HG03457 (cell line): ENCODE measurements around the gene KIF16B.

ENCODE experiments used
- ATAC-seq: cut with Tn5 transposase; IDR thresholded peaks from one replicate; pipeline ENCODE4 v1.9.1; 2021; ENCODE audit warnings: moderate number of reproducible peaks; ENCODE audit not compliant: unreplicated experiment

Gene KIF16B

DNA sequence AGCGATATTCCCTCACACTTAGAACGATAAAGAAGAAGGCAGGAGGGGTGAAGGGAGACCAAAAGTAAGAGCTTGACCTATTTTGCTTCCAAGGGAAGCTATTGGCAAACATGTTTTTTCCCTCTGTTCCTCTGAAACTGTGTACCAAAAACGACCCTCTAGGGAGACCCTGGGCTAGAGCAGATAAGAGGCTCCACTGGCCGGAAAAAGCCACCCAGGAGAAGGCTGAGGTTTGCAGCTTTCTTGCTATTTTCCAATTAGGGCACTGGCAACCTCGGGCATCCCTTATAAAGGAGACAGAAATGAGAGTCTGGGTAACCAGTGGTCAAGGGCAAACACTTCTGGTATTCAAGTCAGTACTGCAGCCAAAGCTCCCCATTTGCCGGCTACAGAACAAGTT, 168.0 kb downstream of the KIF16B start:
- no peak for ATAC-seq

DNA sequence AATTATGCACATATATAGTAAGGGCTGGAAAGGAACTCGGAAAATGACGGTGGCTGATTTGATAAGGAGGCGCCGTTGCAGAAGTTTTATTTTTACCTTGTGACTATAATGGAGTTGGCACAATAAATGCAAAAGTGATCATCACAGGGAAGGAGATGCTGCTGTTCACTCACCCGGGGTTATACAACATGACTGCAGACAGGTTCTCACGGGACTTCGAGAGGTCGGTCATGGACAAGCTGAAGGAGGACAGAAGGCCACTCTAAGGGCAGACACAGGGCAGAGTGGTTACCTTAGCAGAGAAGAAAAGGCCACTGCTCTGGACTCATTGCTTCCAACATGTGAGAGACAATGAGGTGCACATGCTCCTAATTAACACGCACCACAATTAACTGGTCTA, 168.6 kb downstream of the KIF16B start:
- no peak for ATAC-seq

DNA sequence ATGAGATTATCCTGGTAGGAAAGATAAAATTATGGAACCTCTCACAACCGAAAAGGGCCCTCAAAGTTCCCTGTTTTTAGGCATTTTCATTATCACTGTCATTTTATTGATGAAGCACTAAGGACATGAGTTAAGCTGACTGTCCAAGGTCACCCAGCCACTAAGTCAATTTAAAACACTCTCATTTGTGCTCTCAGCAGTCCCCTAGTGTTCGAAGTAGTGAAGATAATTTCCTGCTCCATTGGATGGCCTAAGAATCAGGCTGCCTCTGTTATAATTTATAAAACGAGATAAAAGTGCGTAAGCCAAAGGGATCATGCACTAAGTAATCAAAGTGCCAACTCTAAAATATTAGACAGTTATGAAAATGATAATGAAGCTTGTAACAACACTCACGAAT, 169.1 kb downstream of the KIF16B start:
- ATAC-seq, result no peak

DNA sequence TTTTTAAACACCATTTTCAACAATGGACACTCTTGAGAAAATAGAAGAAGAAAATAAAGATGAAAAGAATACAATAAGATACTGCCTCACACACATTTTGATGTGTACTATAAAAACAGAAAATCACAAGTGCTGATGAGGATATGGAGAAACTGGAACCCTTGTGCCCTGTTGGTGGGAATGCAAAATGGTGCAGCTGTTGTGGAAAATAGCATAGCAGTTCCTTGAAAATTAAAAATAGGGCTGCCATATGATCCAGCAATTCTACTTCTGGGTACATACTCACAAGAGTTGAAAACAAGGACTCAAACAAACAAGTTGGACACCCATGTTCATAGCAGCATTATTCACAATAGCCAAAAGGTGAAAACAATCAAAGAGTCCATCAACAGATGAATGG, 173.0 kb downstream of the KIF16B start:
- ATAC-seq, result no peak

DNA sequence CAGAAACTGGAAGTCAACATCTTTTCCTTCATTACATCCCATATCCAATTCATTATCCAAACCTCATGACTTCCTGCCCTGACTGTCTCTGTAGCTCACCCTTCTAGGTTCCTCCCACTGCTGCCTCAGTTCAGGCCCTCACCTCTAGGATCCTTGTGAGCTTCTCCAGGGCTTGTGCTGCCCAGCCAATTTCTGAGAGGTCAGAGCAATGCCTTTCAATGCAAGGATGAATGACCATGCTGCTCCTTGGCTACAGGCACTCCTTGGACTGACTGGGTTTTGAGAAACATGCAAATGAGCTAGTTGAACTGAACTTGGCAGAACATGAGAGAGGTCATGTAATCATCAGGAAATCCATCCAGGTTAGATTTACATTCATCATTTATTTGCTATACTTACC, 173.4 kb downstream of the KIF16B start:
- ATAC-seq, result no peak

DNA sequence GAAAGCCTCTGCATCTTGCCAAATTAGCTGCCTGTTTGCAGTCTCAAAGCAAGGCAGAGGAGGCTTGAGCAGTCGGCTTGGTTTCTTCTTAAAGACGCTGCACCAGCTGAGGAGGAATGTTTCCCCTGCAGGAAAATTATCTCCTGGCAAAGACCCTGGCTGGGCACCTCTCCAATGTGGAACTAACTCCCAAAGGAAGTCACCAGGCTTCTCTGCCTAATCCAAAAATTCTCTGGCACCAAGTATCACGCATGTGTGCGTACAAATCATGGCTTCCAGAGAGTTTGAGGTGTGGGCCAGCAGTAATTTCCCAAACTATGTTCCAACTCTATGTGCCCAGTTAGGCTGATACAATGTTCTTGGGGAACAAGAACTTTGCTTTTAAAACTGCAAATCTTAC, 176.2 kb downstream of the KIF16B start:
- ATAC-seq, result no peak

DNA sequence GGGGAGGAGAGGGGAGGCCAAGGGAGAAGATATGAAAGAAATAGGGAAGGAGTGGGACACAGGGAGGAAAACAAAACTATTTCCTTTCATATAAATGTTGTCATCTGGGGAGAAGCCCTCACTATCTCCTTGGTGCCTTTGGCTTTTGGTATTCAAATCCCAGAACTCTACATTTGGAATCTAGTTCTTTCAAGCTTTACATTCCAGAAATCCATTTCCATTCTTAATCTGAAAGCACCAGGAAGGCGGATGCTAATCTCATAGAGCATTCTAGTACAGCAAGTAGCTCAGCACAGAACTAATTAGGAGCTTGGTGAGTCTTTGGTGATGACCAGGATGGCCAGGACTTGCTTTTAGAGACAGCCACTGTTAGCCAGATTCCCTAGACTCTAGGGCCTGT, 177.9 kb downstream of the KIF16B start:
- ATAC-seq, result no peak

DNA sequence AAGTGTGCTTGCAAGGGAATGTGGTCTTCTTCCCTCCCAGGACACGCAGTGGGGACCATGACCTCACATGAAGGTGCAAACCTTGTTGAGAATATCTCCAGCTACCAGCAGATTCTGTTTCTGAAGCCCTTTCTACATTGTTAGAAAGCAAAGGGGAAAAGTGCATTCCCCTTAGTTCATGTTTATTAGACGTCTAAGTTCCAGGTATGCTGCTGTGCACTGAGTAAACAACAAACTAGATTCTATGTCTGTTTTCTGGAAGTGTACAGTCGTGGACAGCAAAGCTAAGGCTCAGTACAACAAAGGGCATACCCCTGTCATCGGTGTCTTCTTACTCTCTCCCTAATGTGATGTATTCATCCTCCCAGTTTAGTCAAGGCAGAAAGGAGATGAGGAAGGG, 178.5 kb downstream of the KIF16B start:
- no peak for ATAC-seq

DNA sequence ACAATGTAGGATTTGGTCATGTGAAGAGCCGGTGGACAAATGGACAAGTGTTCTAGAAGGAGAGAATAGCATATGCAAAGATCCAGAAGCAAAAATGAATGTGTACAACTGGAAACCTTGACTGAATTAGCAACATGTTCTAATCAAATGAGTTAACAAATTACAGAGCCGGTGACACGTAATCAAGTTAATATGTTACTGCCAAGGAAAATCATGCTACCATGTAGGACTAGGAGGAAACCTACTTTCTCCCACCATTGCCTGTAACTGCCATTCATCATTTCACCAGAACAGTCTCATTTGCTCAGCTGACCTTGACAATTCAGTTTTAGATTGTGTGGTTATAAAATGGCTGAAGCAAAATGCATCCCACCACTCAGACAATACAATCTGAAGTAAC, 179.4 kb downstream of the KIF16B start:
- no peak for ATAC-seq

DNA sequence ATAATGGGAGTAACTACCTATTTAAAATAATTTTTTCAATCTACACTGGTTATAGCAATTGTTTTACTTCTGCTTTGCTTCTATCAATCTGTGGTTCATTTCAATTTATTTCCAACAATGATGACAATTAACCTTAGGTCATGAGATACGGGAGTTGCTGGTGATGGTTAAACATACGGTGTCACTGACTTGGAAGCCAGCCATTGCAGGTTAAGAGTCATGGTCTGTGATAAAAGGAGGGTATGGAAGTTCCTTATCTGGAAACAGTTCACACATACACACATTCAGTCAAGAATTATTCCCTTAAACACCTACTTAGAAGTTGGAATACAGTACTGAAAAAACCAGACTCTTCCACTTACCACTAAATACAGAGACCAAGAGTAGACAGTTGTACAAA, 180.0 kb downstream of the KIF16B start:
- no peak for ATAC-seq

DNA sequence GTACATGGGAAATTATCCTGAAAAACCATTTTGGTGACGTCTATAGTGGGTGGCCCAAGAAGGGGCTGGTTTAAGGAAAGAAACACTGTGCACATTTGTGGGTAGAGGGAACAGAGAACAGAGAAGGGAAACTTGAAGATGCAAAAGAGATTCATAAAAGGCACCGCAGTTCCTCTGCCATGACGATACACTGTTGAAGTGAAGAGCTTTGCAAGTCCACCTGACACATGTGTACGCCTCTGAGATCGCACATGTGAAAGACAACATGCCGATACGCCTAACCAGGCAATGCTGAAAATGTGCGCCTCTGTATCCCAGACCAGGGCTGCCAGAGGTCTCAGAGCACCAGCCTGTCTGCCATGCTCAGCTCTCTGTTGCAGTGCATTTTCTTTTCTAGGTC, 180.9 kb downstream of the KIF16B start:
- ATAC-seq, result peak; percentile 92

DNA sequence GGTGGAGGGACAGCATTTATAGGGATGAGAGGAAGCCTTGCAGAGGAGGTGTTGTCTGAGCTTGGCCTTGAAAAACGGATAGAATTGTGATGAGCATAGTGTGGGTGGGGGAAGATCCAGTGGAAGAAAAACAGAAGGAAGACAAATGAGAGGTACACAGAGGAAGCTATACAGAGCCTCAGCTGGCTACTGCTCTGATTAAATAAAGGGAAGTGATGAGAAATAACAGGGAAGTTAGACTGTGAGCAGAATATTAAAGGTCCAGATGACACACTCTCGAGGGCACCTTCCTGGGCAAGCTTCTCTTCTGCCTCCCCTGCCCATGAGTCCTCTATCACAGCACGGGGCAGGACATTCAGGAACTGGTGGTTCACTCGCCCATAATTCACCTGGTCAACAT, 182.3 kb downstream of the KIF16B start:
- no peak for ATAC-seq

DNA sequence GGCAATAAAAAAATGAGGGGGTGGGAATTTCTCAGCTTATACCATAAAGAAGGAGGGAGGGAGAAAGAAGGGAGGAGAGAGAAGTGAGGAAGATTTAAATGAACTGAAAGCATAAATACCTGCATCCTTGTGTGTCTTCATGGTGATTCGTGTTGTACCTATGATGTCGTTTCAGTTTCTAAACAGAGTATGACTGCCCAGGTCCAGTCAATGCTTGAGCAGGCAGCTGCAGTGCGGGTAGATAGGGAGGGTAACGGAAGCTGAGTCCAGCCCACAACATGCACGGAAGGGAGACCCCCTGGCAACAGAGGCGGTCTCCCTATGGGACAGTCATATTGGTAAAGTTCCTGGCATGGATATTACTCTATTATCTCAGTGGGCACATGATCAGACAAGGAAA, 184.5 kb downstream of the KIF16B start:
- ATAC-seq, result peak; percentile 67

DNA sequence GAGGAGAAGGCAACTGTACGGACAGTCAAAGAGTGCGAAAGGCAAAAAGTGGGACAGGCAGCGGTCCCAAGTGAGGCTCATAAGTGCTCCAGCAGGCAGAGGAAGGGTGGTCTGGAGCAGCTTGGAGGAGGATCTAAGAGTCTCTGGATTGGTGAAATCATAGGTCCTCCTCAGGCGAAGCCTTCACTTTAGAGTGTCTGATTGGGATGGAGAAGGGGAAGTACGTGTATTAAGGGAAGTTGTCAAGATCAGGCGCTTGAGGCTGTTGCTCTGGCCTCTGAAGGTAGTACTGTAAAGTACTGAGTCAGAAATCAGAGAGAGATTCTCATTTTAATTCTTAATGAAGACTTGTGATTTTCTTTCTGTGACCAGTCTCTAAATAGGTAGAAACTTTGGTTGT, 185.6 kb downstream of the KIF16B start:
- no peak for ATAC-seq

DNA sequence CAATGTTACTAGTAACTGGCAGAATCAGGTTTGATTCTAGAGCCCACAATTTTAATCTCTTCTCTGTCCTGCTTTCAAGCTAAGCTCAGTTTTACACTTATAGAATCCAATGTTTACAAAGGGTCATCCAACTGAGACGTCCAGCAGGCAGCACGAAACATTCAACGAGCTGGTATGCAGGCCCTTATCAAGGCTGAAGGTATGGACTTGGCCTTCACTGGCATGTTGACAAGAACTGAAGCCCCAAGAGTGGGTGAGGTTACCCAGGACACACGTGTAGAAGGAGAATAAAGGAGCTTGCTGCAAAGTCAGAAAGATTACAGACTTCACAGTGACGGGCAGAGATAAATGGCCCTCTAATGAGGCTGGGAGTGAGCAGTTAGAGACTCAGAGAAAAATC, 187.4 kb downstream of the KIF16B start:
- no peak for ATAC-seq

DNA sequence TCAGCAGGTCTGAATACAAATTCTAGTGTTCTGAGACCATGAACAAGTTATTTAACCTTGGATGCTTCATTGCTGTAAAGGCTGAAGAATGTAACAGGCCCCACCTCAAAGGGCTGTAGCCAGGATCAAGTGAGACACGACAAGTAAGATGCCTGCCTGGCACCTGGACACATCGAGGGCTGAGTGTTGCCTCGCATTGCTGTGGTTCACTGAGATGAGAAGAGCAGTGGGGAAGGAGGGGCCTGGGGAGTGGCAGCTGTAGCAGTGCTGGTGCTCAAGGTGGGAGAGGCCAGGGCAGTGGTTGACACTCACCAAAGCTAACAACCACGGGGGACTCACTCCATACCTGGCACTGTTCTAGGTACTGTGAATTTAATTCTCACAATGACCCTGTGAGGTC, 187.8 kb downstream of the KIF16B start:
- ATAC-seq, result no peak

DNA sequence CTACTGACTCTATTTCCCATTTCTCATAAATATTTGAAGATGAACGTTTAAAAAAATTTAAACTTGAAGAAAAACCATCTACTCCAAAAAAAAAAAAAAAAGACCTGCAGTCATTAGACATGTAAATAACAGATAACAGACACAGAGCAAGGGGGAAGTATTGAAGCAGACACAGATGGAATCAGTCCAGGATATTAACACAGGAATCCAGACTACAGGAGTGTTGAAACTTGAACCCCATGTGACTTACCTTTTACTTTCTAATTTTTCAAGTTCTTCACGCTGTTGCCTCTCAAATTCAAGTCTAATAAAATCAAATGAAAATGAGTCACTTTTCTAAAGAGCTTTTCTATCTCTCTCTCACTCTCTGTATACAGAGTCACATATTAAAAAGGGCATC, 191.8 kb downstream of the KIF16B start:
- ATAC-seq, result no peak

DNA sequence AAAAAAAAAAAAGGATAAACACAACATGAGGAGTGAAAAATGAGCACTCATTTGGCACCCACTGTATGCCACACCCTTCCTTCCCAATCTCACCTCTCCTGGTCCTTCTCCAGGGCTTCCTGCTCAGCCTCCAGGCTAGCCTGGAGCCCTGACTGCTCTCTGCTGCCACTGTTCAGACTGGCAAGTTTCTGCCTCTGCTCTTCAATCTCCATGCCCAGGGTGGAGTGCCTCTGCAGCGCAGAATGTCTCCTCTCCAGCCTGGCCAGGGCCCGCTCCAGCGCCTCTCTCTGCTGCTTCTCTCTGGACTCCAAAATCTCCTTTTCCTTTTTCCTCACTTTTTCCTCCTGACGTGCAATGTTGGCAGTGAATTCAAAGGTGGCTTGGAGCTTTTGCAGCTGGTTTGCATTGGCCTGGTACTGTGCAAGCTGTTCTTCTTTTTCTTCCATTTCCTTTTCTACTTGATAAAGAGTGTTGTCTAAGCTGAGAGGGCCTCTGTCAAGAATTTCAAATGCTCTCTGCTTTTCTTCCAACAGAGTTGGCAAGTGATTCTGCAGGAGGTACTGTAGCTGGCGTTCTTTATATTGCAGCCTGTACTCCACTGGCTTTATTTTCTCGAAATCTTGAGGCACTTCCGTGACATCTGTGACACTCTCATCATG, 194.4 kb downstream of the KIF16B start:
- ATAC-seq, result no peak

DNA sequence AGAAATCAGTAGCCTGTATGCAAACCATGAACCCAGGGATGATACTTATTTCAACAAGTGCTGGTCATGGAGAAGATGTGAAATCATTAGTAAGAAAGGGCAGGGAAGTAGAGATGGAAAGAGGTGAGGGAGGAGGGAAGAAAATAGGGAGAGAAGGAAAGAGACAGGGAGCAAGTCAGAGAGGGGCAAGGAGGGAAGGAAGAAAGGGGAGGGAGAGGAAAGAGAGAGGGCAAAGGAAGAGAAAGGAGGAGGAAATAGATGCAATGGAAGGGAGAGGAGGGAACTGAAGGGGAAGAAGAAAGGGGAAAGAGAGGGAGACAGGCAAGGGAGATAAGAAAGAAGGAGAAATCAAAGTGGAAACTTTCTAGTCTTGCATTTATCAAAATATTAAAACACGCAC, 195.1 kb downstream of the KIF16B start:
- ATAC-seq, result no peak

DNA sequence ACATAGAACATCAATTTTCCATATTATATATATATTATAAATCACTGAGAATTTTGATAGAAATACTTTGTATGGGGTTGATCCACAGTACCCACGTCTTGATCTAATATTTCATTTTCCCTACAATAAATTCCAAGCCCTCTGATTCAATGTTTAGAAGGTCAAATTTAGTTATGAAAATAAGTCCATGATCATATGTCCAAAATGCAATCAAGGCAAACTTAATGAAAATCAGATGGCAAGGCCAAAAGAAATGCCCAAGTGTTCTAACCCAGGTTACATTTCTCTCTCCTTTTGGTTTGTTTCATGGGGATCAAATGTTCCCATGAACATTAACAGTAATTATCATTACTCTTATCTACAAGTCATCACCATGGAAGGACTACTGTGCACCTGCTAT, 203.8 kb downstream of the KIF16B start:
- no peak for ATAC-seq

DNA sequence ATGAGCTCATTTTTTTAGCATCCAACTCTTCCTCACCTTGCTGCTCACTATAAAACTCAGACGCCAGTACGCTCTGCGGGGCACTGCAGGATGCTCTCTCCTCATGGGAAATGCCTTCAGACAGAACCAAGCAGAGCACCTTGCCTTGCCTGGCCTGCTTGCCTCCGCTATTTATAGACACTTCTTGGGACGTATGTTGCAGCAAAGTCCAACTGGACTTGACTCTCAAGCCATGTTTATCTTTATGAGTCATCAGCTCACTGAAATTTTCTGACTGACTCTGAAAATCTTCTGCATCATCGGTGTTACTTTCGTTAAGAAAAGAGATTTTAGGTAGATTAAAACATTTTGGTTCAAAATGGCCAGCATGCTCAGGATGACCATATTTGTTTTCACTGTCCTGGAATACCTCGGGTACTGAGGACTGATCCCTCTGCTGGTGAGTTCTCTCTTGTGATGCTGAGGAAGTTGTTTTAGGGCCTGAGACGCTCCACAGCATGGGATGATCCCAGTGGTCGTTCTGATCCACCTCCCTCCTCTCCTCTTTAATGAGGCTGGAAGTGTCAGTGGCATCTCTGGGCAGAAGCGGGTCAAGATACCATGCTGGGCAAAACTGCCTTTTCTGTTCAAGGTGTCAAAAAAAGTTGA, 204.5 kb downstream of the KIF16B start:
- no peak for ATAC-seq

DNA sequence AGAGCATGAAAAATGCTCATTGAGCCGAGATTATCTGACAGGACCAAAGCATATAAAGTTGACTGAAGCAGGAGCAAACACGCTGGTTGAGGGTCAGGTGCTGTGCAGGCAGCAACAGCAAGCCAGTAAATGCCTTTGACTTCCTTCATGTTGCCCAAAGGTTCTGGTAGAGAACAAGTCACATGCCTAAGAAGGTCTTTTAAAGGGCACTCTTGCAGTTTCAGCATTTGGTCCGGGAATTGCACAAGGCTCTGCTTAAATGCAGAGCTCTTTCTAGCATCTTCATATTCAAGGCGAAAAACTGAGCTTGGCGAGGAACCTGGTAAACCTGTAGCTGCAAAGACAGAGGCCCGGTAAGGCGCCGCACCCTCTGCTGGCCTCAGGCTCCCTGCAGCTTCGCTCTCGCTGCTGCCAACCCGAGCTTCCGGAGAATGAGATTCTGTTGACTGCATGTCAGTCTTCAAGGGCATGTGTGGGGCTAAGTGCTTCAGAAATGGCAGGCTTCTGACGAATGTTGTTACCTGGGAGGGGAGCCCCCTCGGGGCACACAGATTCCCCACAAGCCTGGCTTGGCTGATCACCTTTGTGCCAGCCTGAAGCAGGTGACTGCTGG, 205.2 kb downstream of the KIF16B start:
- ATAC-seq, result no peak

DNA sequence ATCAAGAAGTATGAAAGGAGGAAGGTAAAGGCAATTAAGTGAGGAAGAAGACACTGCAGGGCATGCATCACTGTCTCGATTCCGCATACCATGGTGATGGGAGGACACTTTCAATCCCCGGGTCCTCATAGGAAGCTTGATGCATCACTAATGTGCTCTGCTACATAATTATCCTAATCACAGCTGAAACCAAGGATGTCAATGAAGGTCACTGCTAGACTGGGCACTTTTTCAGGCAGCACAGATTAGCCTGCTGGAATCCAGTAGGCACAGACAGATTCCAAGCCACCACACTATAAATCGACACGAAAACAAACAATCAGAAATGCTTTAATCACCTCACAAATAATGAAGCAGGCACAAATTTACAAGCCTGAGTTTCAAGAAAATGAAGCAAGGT, 206.7 kb downstream of the KIF16B start:
- no peak for ATAC-seq
